GM21717 (cell line): ENCODE measurements around the gene BABAM2.
"Not testable (repeated sequence)": the region's sequence is repeated elsewhere in the genome, so short reads cannot be mapped to it uniquely, and the experiment has no call there.

Experiments
- ATAC-seq: cut with Tn5 transposase; IDR thresholded peaks from one replicate; pipeline ENCODE4 v1.9.1; 2021; ENCODE audit warnings: mild to moderate bottlenecking, moderate library complexity; ENCODE audit not compliant: unreplicated experiment

Gene BABAM2

DNA sequence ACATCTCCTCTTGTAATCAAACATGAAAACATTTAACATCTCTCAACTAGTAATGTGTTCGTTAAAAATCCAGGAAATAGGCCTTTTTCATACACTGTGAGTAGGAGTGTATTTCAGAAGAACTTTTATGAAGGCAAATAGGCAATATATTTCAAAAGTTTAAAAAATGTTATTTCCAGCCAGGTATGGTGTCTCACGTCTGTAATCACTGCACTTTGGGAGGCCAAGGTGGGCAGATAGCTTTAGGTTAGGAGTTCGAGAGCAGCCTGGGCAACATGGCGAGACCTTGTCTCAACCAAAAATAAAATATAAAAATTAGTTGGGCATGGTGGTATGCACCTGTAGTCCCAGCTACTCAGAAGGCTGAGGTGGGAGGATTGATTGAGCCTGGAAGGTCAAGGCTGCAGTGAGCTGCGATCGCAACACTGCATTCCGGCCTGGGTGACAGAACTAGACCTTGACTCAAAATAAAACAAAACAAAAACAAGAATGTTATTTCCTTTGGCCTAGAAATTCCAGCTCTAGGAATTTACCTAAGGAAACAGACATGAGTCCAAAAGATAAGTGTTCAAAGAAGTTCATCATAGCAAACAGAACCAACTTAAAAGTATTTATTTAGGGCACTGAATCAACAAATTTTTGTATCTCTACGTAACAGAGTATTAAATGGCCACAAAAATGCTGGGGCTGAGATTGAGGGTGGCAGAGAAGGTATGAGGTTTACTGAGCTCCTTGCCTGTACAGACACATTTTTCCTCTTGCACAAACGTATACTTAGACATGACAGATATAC is 15.2 kb upstream of the BABAM2 start:
- ATAC-seq: no peak

DNA sequence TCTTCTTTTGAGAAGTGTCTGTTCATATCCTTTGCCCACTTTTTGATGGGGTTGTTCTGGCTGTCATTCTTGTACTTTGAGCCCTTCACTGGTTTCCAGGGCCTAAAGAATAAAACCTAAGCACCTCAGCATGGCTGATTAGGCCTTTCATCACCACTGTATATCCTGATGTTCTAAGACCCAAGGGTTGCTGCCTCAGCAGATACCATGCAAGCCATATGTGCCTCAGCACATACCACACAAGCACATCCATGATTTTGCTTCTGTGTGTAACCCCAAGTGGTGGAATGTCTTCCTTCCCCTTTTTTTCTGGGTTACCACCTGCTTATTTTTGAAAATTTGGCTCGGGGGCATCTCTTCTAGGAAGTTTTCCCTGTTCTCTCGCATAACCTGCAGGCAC is 11.7 kb upstream of the BABAM2 start:
- ATAC-seq: no peak

DNA sequence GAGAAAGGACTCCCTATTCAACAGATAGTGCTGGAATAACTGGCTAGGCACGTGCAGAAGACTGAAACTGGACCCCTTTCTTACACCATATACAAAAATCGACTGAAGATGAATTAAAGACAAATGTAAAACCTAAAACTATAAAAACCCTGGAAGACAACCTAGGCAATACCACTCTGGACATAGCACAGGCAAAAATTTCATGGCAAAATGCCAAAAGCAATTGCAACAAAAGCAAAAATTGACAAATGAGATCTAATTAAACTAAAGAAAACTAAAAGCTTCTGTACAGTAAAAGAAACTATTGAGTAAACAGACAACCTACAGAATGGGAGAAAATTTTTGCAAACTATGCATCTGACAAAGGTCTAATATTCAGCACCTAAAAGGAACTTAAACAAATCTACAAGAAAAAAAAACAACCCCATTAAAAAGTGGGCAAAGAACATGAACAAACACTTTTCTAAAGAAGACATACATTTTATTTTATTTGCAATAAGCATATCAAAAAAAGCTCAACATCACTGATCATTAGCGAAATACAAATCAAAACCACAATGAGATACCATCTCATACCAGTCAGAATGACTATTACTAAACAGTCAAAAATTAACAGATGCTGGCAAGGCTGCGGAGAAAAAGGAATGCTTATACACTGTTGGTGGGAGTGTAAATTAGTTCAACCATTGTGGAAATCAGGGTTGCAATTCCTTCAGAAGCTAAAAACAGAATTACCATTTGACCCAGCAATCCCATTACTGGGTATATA is 8.5 kb upstream of the BABAM2 start:
- not testable (repeated sequence) for ATAC-seq

DNA sequence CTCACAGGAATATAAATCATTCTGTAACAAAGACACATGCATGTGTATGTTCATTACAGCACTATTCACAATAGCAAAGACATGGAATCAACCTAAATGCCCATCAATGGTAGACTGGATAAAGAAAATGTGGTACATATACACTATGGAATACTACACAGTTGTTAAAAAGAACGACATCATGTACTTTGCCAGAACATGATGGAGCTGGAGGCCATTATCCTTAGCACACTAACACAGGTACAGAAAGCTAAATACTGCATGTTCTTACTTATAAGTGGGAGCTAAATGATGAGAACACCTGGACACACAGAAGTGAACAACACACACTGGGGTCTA is 8.0 kb upstream of the BABAM2 start:
- ATAC-seq: not testable (repeated sequence)

DNA sequence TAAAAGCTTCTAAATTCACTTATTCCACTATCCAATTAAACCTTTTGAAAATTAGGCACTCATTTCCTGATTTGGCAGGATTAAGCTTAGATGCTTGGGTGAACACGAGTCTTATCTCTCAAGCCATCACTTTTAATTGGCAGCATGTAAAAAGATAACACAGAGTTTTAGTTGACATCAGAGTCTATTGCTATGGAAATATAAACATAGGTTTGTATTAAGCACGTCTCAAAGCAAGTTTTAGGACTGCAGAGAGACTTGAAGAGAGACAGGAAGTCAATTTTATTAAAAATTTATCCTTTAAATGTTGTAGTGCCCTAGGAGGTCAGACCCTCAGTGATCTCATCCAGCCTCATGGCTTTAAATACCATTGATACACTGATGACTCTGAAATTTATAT is 5.9 kb upstream of the BABAM2 start:
- ATAC-seq: no peak

DNA sequence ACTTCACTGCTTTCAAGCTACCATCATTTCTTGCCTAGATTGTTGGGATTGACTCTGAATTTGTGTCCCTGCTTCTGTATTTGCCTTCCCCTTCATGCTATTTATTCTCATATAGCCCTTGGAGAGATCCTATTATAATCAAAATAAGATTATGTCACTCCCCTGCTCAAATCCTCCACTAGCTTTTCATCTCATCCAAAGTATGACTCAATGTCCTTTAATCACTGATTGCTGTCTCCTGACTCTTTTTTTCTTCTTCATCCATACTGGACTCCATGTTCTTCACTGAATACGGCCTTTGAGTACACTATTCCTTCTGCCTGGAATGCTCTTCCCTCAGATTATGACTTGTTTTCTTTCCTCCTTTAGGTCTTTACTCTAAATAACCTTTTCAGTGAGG is 5.3 kb upstream of the BABAM2 start:
- ATAC-seq: no peak

DNA sequence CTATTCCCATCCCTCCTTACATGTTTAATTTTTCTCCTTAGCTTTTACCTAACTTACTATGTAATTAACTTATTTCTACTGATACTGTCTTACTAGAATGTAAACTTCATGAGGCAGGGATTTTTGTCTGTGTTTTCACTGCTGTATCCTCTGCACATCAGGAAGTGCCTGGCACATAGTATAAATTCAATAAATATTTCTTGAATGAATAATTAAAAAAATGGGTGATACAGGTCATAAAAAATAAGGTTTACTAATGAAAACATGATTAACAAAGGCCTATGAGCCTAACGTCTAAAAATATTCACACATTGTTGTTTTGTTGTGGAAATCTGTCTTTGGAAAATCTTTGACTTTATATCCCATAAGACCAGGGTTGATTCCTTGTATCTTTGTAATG is 4.9 kb upstream of the BABAM2 start:
- no peak for ATAC-seq

DNA sequence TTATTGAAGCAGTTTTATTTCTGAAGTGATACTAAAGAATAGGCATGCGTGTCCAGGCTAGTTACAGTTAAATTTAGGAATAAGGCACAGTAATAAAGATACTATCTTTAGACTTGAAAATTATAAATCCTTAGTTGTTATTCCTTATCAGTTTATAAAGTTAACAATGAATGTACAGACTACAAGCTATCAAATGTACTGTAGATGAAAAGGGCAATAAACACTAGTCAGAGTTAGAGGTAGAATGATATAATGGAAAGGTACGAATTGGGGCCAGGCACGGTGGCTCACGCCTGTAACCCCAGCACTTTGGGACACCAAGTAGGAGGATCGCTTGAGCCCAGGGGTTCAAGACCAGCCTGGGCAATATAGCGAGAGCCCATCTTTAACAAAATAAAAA is 4.2 kb upstream of the BABAM2 start:
- ATAC-seq: no peak

DNA sequence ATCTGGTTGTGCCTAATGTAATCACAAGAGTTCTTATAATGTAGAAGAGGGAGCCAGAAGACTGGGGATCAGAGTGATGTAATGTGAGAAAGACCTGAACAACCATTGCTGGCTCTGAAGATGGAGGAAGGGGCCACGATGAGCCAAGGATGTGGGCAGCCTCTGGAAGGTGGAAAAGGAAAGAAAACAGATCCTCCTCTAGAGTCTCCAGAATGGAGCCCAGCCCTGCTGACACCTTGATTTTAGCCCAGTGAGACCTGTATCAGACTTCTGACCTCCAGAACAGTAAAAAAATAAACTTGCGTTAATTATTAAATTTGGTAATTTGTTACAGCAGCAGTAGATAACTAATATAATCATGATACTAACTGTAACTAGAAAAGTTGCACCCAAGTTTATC is 3.4 kb upstream of the BABAM2 start:
- ATAC-seq: no peak

DNA sequence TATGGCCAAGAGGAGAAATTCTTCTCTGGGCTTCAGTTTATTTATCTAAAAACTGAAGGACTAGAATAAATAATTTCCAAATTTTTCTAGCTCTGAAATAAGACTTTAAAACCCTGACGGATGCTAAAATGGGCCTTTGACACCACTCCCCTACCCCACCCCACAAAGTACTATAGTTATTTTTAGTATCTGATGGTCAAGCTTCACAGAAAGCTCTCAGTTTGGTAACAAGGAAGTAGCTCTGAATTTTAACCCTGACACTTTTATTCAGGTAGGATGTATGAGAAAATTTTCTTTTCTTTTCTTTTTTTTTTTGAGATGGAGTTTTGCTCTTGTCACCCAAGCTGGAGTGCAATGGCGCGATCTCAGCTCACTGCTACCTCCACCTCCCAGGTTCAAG is 2.7 kb upstream of the BABAM2 start:
- ATAC-seq: no peak

DNA sequence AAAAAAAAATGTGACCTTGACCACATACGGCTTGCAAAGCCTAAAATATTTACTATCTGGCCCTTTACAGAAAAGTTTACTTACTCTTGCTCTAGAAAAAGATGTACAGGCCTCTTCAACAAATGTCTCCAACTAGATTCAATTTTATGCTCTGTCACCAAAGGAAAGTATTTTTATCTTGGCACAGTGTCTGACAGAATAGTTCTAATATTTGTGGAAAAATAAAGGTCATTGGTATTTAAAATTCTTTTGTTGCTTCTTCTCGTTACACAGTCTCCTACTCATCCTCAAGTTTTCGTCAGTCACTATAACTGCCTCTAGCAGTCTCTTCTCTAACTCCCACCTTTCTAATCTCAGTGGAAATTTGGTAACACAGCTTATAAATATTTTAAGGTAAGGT is 1.7 kb upstream of the BABAM2 start:
- ATAC-seq: no peak

DNA sequence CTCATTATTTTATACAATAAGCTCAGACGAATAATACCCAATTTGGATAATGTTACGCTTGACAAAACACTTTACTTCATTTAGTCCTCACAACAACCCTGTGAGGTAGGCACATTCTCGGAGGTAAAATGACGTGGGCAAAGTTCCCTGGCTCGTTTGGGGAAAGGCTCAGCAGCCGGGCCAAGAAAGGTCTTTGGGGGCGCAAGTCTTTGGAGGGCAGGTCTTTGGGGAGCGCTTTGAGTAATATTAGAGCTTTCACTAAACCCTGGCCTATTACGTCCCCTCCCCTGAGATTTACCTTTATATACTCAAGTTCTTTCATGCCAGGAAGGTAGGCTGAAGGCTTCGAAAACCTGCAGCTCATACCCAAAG is 769 bp upstream of the BABAM2 start:
- no peak for ATAC-seq

DNA sequence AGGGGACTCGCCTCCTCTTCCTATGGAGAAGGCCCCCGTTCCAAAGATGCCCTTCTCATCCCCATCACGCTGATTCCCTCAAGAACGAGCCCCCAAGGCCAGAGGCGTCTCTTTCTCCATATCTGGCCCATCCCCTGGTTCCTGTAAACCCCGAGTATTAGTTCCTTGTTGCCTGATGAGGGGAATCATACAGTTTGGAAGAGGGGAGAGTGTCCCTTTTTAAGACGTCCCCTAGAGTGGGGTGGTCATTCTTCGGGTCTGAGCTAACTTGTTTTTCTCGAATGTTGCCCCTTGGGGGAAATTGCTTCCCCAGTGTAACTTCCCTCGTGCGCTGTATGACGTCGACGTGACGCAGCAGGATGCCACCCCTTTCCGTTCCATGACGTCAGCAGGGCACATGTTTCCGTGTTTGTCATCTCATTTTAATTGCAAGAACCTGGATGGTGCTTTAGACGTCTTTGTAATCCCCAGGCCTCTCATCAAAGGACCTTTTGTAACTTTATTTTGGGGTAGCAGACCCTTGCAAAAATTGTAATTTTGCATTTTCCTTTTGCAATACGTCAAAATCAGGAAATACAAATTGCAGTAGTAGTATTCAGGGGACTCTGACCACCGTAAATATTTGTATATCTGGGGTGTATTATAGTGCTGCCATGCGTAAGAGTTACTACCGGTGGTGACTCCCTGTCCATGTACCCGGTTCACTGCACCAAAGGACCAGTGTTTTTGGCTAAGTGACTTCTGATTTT is 569 bp downstream of the BABAM2 start:
- peak; percentile 27 for ATAC-seq

DNA sequence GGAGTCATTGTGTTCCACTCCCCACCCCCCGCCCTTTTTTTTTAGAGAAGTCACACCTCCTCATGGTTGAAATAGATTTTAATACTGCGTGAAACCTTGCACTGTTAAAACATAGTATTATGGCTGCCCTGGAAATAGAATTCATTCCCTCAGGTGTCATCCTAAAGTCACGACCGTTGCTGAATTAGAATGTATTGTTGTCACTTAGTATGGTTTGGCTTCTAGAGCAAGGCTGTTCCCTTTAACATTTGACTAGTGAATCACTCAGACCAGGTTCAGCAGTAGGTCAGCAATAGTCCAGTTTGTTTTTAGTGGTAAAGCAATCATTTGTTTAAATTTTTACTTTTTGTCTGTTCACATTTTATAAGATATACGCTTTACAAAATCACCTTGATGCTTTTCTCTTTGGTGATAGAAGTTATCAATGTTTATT is 1.2 kb downstream of the BABAM2 start:
- ATAC-seq: no peak

DNA sequence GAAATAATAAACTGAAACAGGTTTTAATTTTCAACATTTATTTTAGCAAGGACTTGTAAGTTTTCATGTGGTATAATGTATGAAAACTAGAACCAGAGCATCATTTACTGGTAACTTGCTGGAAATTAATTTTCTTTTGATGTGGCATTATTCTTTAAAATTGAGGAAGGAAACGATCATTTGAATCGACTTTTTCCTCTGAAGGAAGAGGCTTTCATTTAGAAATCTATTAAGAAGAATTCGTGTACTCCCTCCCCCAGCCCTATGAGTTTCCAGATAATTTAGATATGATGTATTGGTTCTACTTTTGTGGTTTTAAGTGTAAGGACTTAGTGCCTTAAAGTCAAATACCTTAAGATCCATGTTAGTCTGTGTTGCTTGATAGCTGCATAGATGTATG is 2.5 kb downstream of the BABAM2 start:
- ATAC-seq: no peak

DNA sequence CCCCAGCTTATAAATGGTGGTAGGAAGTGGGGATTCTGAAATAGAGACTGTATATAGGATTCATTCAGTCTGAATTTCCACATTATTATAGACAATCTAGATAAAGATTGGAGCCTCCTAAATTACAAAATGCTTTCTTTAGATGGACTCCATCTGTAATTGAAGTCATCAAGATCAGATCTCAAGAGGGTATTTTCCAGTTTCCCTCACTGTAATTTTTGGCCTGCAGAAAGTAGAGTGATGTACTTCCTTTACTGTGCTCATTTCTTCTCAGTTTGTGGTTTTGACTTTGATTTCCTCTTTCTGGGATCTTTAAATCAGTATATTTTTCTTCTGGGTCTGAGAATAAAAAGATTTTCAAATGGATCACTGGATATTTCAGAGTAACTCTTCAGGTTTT is 7.2 kb downstream of the BABAM2 start:
- no peak for ATAC-seq

DNA sequence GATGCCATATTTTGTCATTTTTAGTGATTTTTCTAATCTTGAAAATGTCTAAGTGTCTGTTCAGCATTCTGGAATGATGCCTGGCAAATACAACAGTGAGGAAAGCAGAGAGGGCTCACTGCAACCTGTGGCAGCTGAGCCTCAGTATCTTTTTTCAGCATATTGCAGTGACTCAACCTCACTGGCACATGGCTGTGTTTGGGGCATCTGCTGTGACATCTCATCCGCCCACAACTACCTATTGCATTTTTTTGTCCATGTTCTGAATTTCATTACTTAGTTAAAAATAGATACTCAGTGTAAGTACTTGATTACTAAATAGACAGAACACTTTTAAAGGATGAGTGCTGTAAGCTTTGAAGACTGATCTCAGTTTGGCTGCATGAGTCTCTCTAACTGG is 10.7 kb downstream of the BABAM2 start:
- ATAC-seq: no peak

DNA sequence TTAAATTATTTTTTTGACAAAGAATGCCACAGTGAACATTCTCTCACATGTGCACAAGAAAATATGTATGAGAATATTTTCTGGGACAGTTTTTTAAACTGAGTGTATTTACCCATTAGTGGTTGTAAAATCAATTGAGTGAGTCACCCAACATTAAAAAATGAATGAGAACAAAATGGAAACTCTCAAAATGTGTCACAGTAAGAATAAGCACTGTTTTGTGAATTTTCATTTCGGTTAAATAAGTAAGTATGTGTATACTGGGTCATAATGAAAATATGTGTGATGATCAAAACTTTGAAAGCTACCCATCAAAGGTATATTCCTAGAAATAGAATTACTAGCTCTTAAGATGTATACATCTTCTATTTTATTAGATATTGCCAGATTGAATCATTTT is 11.6 kb downstream of the BABAM2 start:
- ATAC-seq: no peak

DNA sequence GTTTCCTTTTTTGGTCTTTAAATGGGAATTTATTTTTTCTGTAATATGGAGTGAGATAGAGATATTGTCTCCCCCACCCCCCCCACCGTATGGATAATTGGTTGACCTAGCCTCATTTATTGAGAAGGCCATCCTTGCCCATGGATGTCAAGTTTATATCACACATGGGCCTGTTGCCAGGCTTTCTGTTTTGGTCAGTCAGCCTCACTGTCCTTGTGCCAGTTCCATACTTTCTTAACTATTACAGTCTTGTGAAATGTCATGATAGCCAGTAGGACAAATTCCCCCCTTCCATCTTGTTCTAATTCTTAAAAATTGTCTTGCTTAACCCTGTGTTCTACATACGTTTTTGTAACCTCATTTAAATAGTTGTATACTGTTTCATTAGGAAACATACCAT is 12.5 kb downstream of the BABAM2 start:
- ATAC-seq: no peak

DNA sequence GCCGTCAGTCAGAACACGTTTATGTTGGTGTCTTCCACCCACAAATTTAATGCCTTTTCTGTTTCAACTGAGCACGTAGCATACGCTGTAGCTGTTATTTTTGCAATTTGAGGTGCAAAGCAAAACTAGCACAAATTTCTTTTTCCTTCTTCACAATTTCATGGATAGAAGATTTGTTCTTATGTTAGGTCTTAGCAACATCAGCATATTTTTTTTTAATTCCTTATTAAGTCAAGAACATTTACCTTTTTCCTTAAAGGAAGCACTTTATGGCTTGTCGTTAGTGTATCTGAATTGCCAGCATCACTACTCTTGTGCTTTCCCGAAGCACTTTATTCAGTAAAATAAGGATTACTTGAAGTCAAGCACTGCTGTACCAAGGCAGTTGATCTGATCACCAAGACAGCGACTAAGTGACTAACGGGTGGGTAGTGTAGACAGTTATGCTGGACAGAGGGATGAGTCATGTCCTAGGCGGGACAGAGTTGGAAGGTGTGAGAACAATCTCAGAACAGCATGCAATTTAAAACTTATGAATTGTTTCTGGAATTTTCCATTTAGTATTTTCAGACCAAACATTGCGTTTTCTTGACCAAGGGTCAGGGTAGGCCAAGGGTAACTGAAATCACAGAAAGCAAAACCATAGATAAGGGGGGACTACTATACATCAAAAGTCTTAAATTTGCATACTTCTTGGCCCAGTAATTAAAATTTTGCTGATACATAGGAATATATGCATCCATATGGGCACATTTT is 13.3 kb downstream of the BABAM2 start:
- no peak for ATAC-seq

DNA sequence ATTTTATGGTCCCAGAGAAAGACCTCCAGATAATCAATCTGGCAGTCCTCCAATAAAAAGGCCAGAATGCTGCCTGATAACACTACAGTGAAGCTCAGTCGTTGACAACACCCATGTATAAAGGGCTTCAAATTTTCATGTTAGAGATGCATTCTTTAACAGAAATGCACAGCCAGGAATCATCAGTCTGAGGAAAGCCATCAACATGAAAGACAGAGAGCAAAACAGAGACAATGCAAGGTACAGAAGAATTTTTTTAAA is 13.8 kb downstream of the BABAM2 start:
- ATAC-seq: no peak

DNA sequence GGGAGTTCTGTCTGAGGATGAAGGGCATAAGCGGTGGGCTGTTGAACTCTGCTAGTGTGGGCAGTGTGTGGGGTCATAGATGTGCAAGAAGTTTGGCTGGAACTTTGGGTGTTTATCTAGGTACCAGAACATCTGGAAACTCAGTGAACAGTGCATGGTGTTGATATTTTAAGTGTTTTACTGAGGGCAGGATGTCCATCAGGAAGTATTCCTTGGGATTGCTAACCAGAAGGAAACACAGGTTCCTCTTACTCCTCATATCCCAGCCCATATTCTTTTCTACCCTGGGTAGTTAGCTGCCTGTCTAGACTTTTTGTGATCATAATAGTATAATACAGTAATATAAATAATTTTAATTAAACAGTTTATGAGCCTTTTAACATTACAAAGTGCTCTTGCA is 15.5 kb downstream of the BABAM2 start:
- no peak for ATAC-seq
